ENCODE data around the gene DEFB121. TPM values are rescaled to one million over a fixed set of nuclear protein-coding genes. Genes with fewer than 3 reads are reported as not detected.

Gene DEFB121
- total and polyA plus RNA-seq, 4 donors = not detected

DNA sequence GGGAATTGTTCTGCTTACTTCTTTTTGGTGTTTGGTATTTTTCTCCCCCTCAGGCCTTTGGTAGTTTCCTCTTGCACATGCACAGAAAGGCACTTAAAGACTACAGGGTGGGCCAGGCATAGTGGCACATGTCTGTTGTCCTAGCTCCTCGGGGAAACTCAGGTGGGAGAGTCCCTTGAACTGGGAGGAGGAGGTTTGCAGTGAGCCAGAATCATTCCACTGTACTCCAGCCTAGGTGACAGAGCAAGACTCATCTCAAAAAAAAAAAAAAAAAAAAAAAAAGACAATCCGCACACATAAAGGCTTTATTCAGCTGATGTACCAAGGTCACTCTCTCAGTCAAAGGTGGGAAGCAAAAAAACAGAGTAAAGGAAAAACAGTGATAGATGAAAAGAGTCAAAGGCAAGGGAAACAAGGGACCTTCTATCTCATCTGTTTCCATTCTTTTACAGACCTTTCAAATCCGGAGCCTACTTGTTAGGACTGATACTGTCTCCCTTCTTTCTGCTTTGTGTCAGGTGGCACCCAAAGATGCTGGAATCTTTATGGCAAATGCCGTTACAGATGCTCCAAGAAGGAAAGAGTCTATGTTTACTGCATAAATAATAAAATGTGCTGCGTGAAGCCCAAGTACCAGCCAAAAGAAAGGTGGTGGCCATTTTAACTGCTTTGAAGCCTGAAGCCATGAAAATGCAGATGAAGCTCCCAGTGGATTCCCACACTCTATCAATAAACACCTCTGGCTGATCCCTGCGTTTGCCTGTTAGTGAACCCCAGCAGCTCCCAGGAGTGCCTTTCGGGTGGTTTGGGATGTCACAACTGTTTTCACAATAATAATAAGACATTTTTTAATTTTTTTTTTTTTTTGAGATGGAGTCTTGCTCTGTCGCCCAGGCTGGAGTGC is 43.7 kb upstream of the DEFB121 start:
- TF ChIP-seq, protein P1, sequence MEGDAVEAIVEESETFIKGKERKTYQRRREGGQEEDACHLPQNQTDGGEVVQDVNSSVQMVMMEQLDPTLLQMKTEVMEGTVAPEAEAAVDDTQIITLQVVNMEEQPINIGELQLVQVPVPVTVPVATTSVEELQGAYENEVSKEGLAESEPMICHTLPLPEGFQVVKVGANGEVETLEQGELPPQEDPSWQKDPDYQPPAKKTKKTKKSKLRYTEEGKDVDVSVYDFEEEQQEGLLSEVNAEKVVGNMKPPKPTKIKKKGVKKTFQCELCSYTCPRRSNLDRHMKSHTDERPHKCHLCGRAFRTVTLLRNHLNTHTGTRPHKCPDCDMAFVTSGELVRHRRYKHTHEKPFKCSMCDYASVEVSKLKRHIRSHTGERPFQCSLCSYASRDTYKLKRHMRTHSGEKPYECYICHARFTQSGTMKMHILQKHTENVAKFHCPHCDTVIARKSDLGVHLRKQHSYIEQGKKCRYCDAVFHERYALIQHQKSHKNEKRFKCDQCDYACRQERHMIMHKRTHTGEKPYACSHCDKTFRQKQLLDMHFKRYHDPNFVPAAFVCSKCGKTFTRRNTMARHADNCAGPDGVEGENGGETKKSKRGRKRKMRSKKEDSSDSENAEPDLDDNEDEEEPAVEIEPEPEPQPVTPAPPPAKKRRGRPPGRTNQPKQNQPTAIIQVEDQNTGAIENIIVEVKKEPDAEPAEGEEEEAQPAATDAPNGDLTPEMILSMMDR (IDR thresholded peaks at IDR 0.05; ENCODE audit: control extremely low read depth, extremely low read depth) = no peak
- no peak overlapping the region for H3K4me3 ChIP-seq
- no peaks in the 10 kb centered on the region for H3K27me3 ChIP-seq (ENCODE audit: control insufficient read depth in 3 of 3, insufficient read depth in 3 of 3, low read length in 2 of 3)
- no peak for DNase-seq
- H3K27ac ChIP-seq (ENCODE audit: low read depth in 1 of 2, low read length in 1 of 2) = no peak overlapping the region
- H3K36me3 ChIP-seq (ENCODE audit: control insufficient read depth in 4 of 4, insufficient read depth in 4 of 4, low read length in 4 of 4) = no peaks in the 10 kb centered on the region
- no peak overlapping the region for H3K9ac ChIP-seq (ENCODE audit: insufficient read depth in 1 of 2, low read length in 2 of 2)
- no peaks in the 10 kb centered on the region for H3K4me1 ChIP-seq (ENCODE audit: control insufficient read depth in 5 of 5, insufficient read depth in 5 of 5, low read length in 5 of 5)
- no peak for ATAC-seq (ENCODE audit: insufficient read depth, low FRiP score)
- H3K9me3 ChIP-seq (ENCODE audit: control insufficient read depth in 4 of 4, insufficient read depth in 3 of 4, low read length in 3 of 4) = peaks cover 0 to 2% (median 0%) of the 10 kb centered on the region in 4 donors
- 73 to 76% methylated on average over 8 of the region's 8 CpGs for WGBS, 2 donors

DNA sequence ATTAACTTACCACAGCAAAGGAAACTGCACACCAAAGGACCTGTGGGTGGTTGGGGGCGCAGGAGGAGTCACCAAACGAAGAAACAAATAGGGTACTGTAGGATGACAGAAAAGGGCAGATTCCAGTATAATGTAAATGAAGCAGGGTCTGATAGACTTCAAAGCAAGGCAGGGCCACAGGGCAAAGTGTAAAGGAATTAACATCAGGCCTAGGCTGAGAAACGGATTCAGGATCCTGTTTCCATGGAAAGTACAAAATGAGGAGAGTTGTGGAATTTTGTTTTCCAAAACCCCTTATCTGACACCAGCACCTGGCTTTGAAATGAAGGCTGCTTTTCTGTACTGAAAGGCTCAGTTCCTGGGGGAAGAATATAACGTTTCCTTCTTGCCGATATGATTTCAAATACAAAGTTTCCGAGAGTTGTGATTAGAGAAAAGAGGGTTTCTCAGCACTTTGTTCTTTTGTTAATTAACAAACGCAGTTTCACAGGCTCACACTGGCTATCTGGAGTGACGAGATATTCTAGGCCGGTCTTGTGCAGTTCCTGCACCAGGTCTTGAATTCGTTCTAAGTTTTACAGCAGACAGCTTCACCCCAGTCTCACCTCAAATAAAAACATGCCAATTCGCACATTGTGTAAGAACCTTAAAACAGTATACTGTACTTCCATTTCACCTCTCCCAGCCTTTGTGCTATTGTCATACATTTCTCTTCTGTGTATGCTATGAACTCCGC is 40.2 kb upstream of the DEFB121 start:
- no peak overlapping the region for H3K27ac ChIP-seq (ENCODE audit: low read depth in 1 of 2, low read length in 1 of 2)
- H3K9ac ChIP-seq (ENCODE audit: insufficient read depth in 1 of 2, low read length in 2 of 2) = no peak overlapping the region
- no peak for DNase-seq
- no peak for ATAC-seq (ENCODE audit: insufficient read depth, low FRiP score)
- H3K4me3 ChIP-seq = no peak overlapping the region
- no peaks in the 10 kb centered on the region for H3K36me3 ChIP-seq (ENCODE audit: control insufficient read depth in 4 of 4, insufficient read depth in 4 of 4, low read length in 4 of 4)
- H3K27me3 ChIP-seq (ENCODE audit: control insufficient read depth in 3 of 3, insufficient read depth in 3 of 3, low read length in 2 of 3) = no peaks in the 10 kb centered on the region
- 76 to 79% methylated on average over 12 of the region's 12 CpGs for WGBS, 2 donors
- H3K4me1 ChIP-seq (ENCODE audit: control insufficient read depth in 5 of 5, insufficient read depth in 5 of 5, low read length in 5 of 5) = no peaks in the 10 kb centered on the region
- peaks cover 0 to 5% (median 0%) of the 10 kb centered on the region in 4 donors for H3K9me3 ChIP-seq (ENCODE audit: control insufficient read depth in 4 of 4, insufficient read depth in 3 of 4, low read length in 3 of 4)
- TF ChIP-seq, protein P1 (IDR thresholded peaks at IDR 0.05; ENCODE audit: control extremely low read depth, extremely low read depth) = no peak

DNA sequence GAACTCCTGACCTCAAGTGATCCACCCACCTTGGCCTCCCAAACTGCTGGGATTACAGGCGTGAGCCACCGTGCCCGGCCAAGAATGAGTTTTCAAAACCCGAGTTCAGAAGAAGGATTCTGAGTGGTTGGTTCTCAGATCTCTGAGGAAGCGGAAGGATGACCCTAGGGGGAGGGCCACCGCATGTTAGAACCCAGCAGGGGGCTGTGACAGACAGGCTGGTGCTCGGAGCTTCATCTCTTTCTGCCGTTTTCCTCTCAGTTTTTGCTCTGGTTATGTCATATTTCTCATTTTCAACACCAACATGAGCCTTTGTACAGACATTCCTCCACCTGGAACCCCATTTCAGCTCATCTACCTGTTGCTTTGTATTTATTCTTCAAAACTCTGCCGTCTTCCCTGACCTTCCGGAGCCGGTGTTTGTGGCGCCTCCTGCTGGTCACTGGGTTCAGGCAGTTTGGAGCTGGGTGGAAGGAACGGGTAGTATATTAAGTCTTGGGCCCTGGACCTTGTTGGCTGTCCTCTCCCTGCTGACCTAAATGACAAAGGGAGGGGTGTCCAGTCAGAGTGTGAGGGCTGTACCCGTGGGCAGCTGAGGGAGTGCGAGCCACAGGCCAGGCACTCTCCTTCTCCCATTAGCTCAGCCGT is 34.1 kb upstream of the DEFB121 start, which contains the start of gene DEFB123:
Gene DEFB123, plus strand, starts transcription at position 621 of the 648 bp plus-strand sequence. CDS start 67 bp downstream, outside the sequence.
- H3K9me3 ChIP-seq (ENCODE audit: control insufficient read depth in 4 of 4, insufficient read depth in 3 of 4, low read length in 3 of 4) = peaks cover 0 to 3% (median 0%) of the 10 kb centered on the region in 4 donors
- no peak within 1 kb of the TSS for H3K9ac ChIP-seq (ENCODE audit: insufficient read depth in 1 of 2, low read length in 2 of 2)
- H3K27ac ChIP-seq (ENCODE audit: low read depth in 1 of 2, low read length in 1 of 2) = no peak within 1 kb of the TSS
- no peak for DNase-seq
- no peaks in the 10 kb centered on the region for H3K36me3 ChIP-seq (ENCODE audit: control insufficient read depth in 4 of 4, insufficient read depth in 4 of 4, low read length in 4 of 4)
- no peak within 1 kb of the TSS for H3K4me3 ChIP-seq
- 79 to 82% methylated on average over 16 of the region's 16 CpGs for WGBS, 2 donors
- no peak for ATAC-seq (ENCODE audit: insufficient read depth, low FRiP score)
- no peaks in the 10 kb centered on the region for H3K4me1 ChIP-seq (ENCODE audit: control insufficient read depth in 5 of 5, insufficient read depth in 5 of 5, low read length in 5 of 5)
- TF ChIP-seq, protein P1 (IDR thresholded peaks at IDR 0.05; ENCODE audit: control extremely low read depth, extremely low read depth) = no peak
- no peaks in the 10 kb centered on the region for H3K27me3 ChIP-seq (ENCODE audit: control insufficient read depth in 3 of 3, insufficient read depth in 3 of 3, low read length in 2 of 3)

Data from lung (tissue), 12 donors.